Activated T-cell treated with anti-CD3 and anti-CD28 coated beads for 4 hours (primary cell): ENCODE results near the gene L3MBTL4.

Experiments used
- DNase-seq: peaks from one replicate; pipeline ENCODE4 v3.0.0-alpha.2; 2020

Gene L3MBTL4

GRCh38 chr18:5944448-5944847, 470.3 kb downstream of the L3MBTL4 start:
- no peak for DNase-seq

GRCh38 chr18:5943514-5943913, 471.2 kb downstream of the L3MBTL4 start:
- no peak for DNase-seq

DNA sequence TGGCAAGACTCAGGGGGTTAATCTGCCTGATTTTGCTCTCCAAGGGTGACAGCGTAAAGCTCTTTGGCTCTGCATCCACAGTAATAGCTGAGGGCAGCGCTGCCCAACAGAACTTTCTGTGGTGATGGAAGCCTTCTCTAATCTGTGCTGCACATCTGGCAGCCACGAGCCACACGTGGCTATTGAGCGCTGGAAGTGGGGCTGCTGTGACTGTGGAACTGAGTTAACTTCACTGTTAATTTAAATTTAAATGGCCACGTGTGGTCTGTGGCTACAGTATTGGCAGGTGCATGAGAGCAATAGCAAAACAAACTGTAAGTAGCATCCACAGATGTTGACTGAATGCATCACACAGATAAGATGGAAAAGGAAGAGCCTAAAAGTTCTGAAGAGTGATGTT, 472.1 kb downstream of the L3MBTL4 start:
- DNase-seq: no peak

GRCh38 chr18:5941890-5942289, 472.8 kb downstream of the L3MBTL4 start:
- no peak for DNase-seq

- DNase-seq: no peak
Observed at GRCh38 chr18:5939801-5940667, 474.7 kb downstream of the L3MBTL4 start.

- DNase-seq: no peak
Observed at GRCh38 chr18:5937795-5938194, 476.9 kb downstream of the L3MBTL4 start.

DNA sequence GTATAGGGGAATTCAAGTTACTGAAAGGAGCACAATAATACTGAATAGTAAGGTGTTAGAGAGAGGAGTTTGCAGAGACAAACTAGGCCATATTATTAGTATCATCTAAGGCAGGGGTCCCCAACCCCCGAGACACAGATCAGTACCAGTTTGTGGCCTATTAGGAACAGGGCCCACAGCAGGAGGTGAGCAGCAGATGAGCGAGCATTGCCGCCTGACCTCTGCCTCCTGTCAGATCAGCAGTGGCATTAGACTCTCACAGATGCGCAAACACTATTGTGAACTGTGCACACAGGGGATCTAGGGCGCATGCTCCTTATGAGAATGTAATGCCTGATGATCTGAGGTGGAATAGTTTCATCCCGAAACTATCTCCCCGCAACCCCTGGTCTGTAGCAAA, 477.6 kb downstream of the L3MBTL4 start:
- no peak for DNase-seq

GRCh38 chr18:5930789-5931188, 483.9 kb downstream of the L3MBTL4 start:
- no peak for DNase-seq

GRCh38 chr18:5918205-5918858, 496.4 kb downstream of the L3MBTL4 start:
- no peak for DNase-seq

DNA sequence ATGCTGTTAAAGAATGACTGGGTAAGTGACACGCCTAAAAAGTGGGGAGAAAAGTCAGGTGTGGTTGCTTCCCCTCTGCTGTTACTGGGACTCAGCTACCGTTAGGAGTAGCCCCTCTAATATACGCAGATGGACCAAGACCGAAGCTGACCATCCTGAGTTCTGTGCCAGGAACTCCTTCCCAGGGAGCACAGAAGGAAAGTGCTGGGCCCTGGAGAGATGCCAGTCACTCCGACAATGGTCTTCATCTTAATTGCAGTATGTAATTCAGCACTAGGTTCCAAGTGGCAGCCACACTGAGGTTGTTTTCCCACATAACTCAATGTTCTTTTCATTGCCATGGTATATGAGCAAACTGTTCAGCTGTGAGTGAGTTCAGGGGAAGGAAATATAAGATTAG, 499.8 kb downstream of the L3MBTL4 start:
- DNase-seq: no peak

DNA sequence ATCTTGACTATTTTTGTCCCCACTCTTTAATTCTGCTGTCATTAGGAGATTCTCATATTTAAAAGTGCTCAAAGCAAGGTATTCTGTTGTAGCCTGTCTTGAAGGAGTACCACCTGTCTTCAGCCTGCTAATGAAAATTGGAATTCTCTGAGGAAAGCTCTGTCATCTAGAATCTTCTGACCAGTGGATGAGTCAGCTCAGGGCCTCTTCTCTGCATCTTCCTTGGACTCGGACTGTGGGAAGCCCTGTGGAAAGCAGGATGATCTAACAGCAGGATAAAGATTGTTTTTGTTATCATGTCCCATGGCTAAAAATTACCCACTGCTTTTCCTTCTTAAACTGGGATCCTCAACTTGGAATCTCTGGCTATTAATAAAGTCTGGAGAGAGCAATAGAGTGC, 500.7 kb downstream of the L3MBTL4 start:
- DNase-seq: no peak

DNA sequence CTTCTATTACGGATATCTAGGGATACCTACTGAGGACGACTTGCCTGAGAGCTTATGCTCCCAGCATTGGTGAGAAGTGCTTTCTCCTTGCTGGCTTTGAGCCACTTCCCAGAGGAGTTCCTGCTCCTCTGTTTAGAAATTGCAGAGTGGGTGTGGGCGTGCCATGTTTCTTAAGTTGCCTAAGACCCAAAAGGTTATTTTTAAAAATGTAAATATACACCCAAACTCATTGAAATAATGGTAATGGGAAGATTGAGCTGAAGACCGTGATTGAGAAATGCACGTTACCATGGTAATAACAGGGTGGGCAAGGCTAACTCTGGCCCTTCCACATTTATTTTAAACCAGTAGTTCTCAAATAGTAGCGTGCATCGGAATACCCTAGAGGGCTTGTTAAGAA, 502.1 kb downstream of the L3MBTL4 start:
- no peak for DNase-seq

GRCh38 chr18:5909125-5909524, 505.6 kb downstream of the L3MBTL4 start:
- no peak for DNase-seq
